ENCODE results near the gene RAB3C.

The RAB3C gene

GRCh38 chr5:58765058-58765457 is 182.2 kb downstream of the RAB3C start:
- H3K27ac ChIP-seq: no peak overlapping the region
- TF ChIP-seq ZFX (IDR thresholded peaks at IDR 0.05): no peak
- TF ChIP-seq, protein P1, sequence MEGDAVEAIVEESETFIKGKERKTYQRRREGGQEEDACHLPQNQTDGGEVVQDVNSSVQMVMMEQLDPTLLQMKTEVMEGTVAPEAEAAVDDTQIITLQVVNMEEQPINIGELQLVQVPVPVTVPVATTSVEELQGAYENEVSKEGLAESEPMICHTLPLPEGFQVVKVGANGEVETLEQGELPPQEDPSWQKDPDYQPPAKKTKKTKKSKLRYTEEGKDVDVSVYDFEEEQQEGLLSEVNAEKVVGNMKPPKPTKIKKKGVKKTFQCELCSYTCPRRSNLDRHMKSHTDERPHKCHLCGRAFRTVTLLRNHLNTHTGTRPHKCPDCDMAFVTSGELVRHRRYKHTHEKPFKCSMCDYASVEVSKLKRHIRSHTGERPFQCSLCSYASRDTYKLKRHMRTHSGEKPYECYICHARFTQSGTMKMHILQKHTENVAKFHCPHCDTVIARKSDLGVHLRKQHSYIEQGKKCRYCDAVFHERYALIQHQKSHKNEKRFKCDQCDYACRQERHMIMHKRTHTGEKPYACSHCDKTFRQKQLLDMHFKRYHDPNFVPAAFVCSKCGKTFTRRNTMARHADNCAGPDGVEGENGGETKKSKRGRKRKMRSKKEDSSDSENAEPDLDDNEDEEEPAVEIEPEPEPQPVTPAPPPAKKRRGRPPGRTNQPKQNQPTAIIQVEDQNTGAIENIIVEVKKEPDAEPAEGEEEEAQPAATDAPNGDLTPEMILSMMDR (conservative IDR thresholded peaks at IDR 0.05): no peak

DNA sequence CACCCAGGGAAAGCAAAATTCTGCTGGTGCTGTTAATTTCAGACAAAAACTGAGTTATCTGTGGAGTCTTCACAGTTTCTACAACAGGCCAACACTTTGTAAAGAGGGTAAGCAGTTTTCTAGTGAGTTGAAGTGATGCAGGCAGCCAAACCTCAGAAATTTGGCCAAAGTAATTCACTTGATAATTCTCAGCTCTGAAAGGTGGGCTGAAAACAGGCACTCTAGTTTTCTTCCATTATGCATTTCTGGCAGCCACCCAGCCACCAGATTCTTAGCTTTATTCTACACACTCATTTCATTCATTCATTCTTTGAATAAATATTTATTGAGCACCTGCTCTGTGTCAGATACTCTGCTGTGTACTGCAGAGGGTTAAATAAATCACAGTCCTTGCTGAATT is 184.2 kb downstream of the RAB3C start:
- no peak overlapping the region for H3K27ac ChIP-seq
- TF ChIP-seq, protein P1 (conservative IDR thresholded peaks at IDR 0.05): no peak
- TF ChIP-seq ZFX (IDR thresholded peaks at IDR 0.05): no peak

DNA sequence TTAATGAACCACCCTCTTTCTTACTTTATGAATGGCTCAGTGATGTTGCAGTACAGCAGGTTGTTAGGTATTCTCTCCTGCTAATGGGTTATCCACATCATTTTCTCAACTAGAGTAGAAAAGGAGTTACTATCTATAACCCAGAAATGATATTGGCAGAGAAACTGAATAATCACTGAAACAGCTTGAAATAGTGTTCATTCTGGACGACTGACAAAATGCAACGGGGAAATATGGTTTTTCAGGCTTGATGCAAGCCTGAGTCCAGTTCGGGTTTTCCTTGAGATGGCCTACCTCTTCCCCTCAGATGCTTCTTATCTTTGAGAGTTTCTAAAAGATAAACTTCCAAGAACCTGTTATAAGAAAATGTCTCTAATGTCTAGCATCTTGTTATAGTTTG is 187.3 kb downstream of the RAB3C start:
- no peak overlapping the region for H3K27ac ChIP-seq
- no peak for TF ChIP-seq ZFX (IDR thresholded peaks at IDR 0.05)
- TF ChIP-seq, protein P1 (conservative IDR thresholded peaks at IDR 0.05): no peak

- no peak overlapping the region for H3K27ac ChIP-seq
- TF ChIP-seq ZFX (IDR thresholded peaks at IDR 0.05): no peak
- TF ChIP-seq, protein P1 (conservative IDR thresholded peaks at IDR 0.05): no peak
Observed at GRCh38 chr5:58771796-58772195, 188.9 kb downstream of the RAB3C start.

DNA sequence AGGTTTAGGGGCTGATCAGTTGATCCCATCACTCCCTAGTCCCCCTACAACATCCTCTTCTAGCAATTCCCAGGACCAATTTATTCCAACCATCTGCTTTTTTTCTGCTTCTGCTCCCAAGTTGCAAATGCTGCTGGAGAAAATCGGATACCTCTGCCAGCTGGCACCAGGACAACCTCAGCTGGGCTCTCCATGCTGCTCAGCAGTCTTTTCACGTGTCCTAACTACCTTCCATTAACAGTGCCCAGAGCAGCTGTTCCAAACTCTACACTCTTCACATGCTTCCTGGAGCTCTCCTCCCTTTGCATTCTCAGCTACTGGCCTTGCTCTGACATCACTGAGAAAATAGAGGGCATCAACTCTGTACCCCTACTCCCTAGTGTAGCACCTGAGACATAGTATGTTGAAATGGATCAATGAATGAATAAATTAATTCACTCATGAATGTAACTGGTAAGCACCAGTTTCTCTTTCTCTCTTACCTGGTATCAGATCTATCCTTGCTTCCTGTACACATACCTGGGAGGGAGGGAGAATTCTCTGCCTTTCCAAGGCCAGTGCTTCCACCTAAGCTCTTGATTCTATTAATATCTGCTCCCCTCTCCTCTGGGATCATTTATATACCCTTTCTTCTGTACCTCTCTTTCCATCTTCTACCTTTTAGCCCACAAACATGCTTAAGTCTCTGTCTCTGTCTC is 191.0 kb downstream of the RAB3C start:
- TF ChIP-seq ZFX (IDR thresholded peaks at IDR 0.05): no peak
- TF ChIP-seq, protein P1 (conservative IDR thresholded peaks at IDR 0.05): no peak
- no peak overlapping the region for H3K27ac ChIP-seq

GRCh38 chr5:58774937-58775336 is 192.1 kb downstream of the RAB3C start:
- TF ChIP-seq, protein P1 (conservative IDR thresholded peaks at IDR 0.05): no peak
- TF ChIP-seq ZFX (IDR thresholded peaks at IDR 0.05): no peak
- H3K27ac ChIP-seq: no peak overlapping the region

- H3K27ac ChIP-seq: no peak overlapping the region
- no peak for TF ChIP-seq ZFX (IDR thresholded peaks at IDR 0.05)
- TF ChIP-seq, protein P1 (conservative IDR thresholded peaks at IDR 0.05): no peak
Observed at GRCh38 chr5:58775701-58776262, 192.9 kb downstream of the RAB3C start.
